Stimulated activated CD8-positive, alpha-beta memory T cell treated with anti-CD3 and anti-CD28 coated beads, Interleukin-7, amount 100 ng/mL, for 4 hours (primary cell): Measurements from ENCODE around the gene KRT6A.
"Not testable (repeated sequence)": the region's sequence is repeated elsewhere in the genome, so short reads cannot be mapped to it uniquely, and the experiment has no call there.

Experiments used
- DNase-seq, 2 donors: peaks; one replicate each; pipeline ENCODE4 v3.0.0-alpha.2; 2020; ENCODE audit warnings: low read depth in 2 of 2

Gene KRT6A

DNA sequence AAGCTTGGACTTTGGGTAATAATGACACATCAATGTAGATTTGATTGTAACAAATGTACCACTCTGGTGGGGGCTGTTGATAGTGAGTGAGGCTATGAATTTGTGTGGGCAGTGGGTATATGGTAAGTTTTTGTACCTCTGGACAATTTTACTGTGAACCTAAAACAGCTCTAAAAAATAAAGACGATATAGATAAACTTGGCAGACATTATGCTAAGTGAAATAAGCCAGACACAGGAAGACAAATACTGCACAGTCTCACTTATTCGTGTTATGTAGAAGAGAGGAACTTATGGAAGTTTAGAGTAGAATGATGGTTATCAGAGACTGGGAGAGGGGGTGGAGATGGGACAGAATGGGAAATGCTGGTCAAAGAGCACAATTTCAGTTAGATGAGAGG is 28.2 kb downstream of the KRT6A start:
- no peak for DNase-seq

DNA sequence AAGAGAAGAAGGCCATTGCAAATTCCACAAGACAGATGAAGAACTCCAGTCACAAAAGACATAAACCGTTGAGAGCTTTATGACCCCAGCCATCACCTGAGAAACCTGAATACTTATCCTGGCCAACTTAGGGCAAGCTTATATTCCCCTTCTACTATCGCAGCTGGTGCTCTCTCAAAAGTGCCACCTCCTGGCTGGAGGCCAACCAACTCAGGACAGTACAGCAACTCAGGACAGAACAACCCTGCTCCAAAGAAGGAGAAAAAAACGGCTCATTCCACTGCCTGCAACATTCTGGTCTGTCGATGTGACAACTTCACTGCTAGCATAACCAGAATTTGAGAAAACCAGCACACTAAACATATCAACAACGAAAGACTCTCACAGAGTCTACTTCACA is 31.4 kb downstream of the KRT6A start:
- DNase-seq, result no peak

DNA sequence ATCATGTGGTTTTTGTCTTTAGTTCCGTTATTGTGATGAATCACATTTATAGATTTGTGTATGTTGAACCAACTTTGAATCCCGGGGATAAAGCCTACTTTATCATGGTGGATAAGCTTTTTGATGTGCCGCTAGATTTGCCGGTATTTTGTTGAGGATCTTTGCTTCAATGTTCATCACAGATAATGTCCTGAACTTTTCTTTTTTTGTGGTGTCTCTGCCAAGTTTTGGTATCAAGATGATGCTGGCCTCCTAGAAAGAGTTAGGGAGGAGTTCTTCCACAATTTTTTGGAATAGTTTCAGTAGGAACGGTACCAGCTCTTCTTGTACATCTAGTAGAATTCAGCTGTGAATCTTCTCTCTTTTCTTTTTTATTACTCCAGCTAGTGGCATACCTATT is 34.2 kb downstream of the KRT6A start:
- DNase-seq, result no peak

DNA sequence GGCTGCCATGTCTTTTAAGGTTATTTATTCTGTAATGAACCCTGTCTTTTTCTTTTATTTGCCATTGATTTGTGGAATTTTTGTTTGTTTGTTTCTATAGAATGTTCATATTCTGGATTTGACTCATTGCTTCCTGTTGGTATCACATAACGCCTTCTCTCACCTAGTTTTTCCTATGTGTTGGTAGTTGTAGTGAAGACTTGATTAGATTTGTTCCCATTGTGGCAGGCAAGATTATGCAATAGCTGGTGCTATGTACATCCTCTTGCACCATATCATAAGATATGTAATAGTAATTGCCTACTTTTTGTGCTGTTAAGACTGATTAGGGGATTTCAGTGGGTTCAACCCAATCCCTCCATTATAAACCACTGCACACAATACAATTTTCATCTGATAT is 37.2 kb downstream of the KRT6A start:
- DNase-seq, result no peak

DNA sequence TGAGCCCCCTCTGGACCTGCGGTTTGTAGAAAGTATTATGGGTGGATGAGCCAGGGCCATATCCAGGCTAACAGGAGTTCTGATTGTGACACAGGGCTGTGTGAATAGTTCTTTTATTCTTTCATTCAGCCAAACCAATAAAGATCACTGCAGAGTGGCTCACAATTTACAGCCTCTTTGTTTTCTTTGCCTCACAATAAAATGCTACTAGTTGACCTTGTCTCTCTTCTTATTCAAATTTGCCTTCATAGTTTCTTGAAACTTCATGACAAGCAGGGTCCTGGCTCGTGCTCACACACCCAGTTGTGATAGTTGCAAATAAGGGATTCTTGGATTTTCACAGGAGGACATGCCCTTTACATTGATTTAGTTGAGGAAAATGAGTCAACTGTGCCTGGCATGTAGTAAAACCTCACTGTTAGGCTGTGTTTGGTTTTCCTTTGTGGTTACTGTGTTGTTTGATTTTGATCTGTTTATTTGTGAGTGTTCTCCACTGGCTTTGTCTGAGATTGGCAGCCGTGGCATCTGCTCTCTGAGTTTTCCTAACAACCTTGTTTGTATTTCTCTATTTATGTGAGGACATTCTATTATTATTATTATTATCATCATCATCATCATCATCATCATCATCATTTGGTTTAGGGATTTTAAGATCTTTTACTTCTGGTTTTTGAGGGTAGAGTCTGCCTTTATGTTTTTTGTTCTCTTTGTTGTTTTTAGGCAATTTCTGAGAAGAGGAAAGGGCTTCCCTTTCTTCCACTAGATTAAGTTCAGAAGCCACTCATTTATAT is 38.5 kb downstream of the KRT6A start:
- DNase-seq, result no peak

DNA sequence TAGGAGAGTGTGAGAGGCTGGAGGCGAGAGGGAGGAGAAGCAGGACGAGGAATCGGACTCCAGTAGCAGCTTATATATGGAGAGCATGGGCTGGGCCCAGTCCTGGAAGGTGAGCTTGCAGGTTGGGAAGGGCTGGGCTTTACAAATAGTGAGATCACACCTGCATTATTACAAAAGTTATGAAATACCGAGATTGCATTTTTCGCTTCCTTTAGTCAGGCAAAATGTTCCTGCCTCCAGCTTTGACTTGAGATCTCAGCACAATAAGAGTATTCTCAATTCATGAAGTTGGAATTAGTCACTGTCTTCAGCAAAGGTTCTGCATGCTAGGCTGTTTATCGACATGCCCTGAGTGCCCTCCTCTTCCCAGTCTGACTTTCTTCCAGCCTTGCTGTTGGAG is 41.0 kb downstream of the KRT6A start, which contains the start of gene KRT6B:
Gene KRT6B, minus strand, starts transcription at position 46 of the 400 bp plus-strand sequence. CDS start 68 bp downstream, outside the sequence.
- DNase-seq, result no peak

DNA sequence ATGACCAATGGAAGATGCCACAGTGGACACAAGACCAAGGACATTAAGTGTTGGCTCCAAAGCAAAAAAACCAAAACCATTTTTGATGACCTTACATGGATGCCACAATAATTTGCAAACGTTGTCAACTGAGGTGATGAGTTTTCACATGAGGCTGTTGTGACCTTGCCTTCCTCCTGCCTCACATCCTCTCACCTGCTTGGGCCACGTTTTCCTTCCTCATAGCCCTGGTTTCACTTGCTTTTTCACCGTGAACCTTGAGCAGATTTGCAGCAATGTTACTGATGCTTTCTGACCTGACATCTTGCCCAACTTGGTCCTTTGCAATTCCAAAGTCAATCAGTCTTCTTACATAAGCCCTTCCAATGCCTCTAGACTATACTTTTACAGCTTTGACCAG is 44.8 kb downstream of the KRT6A start:
- DNase-seq, result no peak

DNA sequence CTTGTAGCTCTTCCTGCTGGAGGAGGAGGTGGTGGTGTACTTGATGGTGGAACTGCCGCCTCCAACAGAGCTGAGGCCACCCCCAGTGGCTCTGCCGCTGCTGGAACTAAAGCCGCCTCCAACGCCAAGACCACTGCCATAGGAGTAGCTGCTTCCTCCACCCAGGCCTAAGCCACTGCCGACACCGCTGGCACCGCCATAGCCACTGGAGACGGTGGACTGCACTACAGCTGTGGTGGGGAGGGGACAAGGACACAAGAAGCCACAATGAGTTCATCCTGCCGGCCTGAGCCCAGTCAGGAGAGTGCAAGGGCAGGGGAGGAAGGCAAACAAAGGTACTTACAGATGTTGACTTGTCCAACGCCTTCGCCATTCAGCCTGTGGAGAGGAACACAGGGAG is 45.9 kb downstream of the KRT6A start:
- DNase-seq, result not testable (repeated sequence)

DNA sequence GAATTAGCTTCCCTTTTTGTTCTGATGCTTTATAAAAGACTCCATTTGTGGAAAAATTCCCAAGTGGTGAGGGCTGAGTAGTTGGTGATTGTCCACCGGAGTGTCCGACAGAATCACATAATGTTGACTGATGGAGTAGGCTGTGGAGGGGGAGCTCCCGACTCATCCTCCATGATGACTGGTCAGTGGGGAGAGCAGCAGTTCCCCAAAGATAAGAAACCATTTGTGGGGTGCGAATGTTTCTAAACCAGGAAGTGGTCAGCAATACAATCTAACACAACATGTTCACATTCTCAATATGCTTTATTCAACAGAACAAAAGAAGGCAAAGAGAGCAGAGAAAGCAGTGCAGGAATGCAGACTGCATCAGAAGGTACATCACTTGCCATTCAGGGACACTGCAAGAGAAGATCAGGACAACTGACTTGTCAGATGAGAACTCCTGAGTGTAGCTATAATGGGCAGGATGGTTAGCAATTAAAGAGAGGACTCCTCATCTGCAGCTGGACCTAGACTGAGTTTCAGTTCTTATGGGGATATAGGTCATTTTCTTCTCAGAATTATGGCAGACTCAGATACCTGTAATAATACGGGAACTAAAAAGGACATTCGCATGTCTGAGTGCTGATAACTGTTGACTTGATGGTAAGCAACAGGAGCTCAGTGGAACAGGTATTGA is 46.6 kb downstream of the KRT6A start:
- no peak for DNase-seq

DNA sequence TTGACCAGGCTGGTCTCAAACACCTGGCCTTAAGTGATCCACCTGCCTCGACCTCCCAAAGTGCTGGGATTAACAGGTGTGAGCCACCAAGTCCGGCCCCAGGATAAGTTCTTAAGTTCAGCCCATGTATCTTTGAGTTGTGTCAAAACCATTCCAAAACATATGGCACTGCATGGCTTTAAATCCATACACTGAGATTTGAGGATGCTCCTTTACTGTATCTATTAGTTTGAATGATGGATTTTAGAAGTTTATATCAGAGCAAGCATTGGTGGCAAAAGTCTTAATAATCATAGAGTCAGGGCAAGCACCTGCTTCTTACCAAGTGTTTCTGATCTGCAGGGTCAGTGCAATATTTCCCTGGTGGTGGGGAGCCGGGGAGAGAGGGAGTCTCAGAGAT is 47.2 kb downstream of the KRT6A start:
- no peak for DNase-seq

DNA sequence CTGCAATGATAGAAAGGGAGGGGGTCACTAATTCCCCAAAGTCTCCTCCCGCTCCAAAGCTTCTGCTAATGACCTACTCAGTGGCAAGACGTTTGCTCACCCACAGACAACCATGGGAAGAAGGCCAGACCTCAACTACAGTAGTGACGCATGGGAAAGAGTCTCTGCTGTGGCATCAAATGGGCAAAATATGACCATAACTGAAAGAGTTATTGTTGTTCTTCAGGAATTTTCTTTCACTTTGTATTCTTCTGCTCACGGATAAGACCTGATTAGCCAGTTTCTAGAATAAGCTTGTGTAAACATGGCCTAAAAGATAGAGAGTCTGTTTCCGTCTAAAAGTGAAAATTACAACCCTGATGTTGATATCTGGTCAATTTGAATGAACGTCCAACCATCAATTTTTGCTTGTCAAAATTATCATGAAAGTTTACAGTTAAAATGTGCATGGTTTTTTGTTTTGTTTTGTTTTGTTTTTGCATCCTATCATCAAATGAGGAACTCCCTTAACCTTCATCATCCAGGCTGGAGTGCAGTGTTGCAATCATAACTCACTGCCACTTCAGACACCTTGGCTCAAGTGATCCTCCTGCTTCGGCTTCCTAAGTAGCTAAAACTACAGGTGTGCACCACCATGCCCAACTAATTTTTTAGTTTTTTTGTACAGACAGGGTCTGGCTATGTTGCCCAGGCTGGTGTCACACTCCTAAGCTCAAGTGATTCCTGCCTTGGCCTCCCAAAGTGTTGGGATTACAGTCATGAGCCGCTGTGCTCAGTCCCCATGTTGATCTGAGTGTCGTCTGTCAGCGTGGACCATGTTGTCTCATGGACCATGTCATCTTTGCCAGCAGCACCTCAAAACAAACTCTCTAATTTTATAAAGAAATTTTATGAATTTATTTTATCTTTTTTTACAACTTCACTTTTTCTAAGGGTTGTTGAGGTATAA is 48.1 kb downstream of the KRT6A start:
- no peak for DNase-seq

DNA sequence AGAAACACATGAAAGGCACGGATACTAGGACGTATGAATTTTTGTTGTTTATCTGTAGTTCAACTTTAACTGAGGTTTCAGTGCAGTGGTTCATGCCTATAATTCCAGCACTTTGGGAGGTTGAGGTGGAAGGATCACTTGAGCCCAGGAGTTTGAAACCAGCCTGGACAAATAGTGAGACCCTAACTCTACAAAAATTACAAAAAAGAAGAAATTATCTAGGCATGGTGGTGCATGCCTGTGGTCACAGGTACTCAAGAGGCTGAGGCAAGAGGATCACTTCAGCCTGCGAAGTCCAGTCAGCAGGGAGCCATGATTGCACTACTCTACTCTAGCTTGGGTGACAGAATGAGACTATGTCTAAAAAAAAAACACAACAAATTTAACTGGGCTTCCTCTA is 49.1 kb downstream of the KRT6A start:
- no peak for DNase-seq

DNA sequence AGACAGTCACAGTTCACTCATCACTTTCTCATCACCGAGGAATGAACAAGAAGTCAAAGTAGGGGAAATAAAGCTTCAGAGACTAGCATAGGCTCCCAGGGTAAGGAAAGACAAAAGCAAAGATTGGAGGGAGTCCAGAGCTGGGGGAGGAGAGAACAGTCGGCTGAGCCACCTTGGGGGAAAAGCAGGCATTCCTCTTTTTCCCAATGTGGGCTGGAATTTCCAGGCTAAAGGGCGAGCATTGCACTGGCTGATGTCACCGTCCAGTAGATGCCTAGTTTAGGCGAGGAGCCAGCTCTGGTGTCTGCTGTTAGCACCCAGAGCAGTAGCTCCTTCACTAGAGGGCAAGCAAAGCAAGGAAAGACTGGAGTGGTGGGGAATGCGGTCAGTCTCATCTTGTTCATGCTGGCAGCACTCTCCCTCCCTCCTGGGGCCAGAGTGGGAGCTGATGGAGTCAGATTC is 50.4 kb downstream of the KRT6A start:
- no peak for DNase-seq

DNA sequence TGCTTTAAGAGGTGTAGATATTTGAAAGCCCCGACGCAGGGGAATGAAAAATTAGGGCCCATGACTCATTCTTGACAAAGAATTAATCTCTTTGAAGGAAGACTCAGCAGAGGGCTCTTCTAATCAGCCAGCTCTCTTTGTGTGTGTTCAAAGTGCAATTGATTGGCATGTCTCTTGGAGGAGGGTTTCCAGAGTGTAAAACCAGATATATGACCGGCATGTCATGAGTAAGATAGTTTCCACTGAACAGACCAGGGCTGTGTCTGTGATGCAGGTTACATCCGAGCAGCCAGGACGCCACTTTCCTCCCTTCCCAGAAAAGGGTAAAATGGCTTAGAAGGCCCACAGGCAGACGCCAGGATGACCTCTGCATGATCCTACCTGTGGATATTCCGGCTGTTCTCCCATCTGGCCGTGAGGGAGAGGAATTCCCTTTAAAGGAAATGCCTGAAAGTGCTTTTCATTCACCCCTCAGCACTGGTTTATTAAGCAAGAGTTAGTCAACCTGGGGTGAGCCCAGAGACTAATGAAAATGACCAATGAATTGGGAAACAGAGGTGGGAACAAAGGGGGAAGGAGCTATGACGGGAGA is 51.6 kb downstream of the KRT6A start:
- no peak for DNase-seq

DNA sequence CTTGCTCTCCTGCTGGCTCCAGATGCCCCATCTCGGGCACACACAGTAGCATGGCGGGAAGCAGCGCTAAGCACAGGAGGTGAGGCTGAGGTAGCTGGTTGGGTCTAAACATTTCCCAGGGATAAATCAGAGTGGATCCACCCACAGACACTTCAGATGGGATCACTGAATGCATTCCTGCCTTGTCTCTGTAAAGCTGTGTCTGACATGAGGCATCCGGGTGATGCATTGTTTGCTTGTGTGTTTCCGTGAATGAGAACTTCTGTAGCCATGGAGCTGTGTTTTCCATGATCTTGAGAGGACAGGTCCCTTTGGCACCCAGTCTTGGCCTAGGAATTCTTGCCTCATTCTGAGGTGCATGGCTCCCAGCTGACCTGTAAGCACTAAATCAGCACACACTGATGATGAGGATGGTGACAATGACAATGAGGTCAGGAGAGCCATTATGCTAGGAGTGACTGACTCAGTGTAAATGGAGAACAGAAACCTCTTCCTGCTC is 52.2 kb downstream of the KRT6A start:
- DNase-seq, result no peak

DNA sequence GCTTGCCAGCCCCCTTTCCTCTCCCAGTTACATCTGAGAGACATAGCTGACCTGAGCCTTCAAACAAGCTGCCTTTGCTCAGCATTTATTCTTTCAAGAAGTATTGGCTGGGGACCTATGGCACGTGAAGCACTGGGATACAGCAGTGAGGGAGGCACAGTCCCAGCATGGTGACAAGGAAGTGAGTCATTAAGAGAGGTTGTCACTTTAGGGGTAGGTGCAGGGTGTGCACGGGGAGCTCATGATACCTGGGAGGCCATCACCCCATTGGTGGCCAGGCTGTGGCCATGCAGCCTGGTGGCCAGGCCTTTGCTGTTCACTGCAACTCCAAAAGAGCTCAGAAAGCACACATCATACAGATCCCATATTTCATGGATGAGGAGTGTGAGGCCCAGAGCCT is 53.2 kb downstream of the KRT6A start:
- DNase-seq, result no peak

DNA sequence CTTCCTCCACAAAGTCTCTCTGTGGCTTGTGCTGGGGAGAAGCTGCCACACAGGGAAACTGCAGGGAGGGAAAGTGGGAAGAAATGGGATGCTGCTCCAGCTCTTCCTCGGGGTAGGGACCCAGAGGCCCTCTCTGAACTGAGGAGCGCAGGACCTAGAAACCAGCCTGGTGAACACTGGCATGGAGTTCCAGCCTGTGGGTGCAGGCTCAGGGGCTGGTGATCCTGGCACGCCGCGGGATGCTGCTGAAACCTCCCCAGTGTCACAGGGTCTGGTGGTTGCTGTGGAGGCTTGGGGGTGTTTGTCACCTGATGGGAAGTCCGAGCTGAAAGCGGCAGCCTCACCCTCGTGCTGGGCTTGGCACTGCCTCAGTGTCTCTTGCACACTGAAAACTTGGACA is 53.6 kb downstream of the KRT6A start:
- no peak for DNase-seq

DNA sequence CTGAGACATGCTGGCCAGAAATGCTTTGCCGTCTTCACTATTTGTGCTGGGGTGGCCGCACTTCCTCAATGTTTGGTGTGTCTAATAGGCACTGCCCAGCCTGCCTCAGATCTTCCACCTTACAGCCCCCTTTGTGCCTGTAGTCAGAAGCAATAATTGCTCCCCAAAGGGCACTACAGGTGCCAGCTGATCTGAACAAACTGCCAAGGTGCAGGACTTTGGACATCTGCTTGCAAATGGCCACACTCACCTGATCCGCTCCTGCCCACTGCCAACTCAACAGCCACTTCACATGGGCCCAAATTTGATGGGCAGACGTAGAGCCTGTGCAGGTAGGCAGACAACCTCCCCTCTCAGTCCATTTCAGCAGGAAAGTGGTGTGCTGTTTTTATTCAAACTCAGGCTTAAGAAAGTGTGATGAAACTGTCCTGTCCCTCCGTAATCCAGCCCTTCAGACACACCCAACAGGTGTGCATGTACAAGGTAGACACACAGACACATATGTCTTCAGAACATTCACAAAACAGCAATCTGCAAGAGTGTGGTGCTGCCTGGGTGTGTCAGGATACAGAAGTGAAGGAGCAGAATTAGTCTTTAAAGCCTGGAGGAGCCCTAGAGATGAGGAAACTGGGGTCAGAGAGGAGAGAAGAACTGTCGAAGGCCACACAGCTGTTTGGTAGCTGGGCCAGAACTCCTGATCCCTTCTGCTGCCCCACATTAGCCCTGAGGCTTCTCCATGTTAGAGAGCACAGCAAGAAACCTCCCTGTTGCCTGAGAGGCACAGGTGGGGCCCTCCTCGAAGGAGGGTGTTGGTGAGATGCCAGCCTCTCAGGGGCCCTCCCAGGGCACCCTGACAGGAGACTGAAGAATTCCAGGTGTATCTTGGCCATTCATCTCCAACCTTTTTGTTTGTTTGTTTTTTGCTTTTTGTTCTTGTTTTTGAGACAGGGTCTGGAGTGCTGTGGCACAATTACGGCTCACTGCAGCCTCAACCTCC is 54.5 kb downstream of the KRT6A start:
- DNase-seq, result no peak

DNA sequence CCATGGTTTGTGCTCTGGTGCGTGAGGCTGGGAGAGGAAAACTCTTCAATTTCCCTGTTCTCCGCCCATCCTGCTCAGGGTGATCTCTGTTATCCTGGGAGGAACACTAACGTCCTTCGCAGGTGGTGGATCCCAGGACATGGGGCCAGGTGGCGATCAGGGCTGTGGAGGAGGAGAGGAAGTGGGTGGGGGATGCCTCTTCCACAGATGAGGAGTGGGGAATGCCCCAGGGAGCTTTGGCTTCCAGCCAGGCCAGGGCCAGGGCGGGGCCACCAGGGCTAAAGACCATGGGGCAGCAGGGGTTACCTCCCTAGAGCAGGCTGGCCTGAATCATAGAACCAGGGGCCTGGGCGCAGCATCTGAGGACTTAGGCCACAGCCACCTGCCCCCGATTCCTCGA is 55.5 kb downstream of the KRT6A start:
- no peak for DNase-seq
